OCI-LY1 (cell line): Measurements from ENCODE around the gene FBXO30.

Experiments used
- CTCF ChIP-seq: fragments of 200-600 bp; sonication (generic), shearing (Covaris generic); IDR thresholded peaks from 2 replicates; pipeline ENCODE4 v1.5.1; 2017; ENCODE audit warnings: mild to moderate bottlenecking, antibody characterized with exemption, low read length, moderate library complexity, mixed read lengths
- EZH2 ChIP-seq: fragments of 200-600 bp; sonication (generic), shearing (Covaris generic); IDR thresholded peaks from 2 replicates; pipeline ENCODE4 v1.8.0; 2017; ENCODE audit warnings: borderline replicate concordance, mixed run types, mild to moderate bottlenecking, antibody characterized with exemption, low read length, moderate library complexity, mixed read lengths

DNA sequence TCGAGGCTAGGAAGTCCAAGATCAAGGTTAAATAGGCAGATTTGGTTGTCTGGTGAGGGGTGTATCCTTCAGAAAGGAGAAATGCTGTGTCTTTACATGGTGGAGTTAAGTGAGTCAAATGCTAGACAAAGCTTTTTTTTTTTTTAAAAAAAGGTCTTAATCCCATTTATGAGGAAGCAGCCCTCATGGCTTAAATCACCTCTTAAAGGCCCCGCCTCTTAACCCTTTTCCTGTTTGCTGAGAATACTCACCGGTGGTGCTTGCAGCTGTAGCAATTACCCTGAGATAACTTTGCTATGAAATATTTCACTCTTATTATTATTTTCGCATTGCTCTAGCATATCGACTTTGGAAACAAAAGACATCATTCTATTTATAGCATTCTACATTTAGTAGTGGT is 30.8 kb downstream of the FBXO30 start:
- TF ChIP-seq CTCF (no peak), EZH2 (no peak)
